Loucy (cell line): ENCODE data around the gene SULT1C4.

Experiments
- H2AFZ ChIP-seq: fragments of 200-600 bp; sonication (generic); 2 replicates; pipeline ENCODE4 v1.6.0; 2016; ENCODE audit warnings: antibody characterized with exemption, mild to moderate bottlenecking, low read length, moderate library complexity
- H3F3A ChIP-seq: fragments of 200-600 bp; 2 replicates; pipeline ENCODE4 v1.6.0; 2016; ENCODE audit warnings: antibody characterized with exemption, low read depth, mild to moderate bottlenecking
- H3K27me3 ChIP-seq: fragments of 200-600 bp; sonication (generic); 2 replicates; pipeline ENCODE4 v1.6.1; 2014; ENCODE audit warnings: low read length, mild to moderate bottlenecking; ENCODE audit not compliant: insufficient read depth, poor library complexity, severe bottlenecking
- H3K36me3 ChIP-seq: fragments of 200-600 bp; sonication (generic); 2 replicates; pipeline ENCODE4 v1.6.1; 2016; ENCODE audit warnings: low read length; ENCODE audit not compliant: insufficient read depth
- H3K4me1 ChIP-seq: fragments of 200-600 bp; sonication (generic); 2 replicates; pipeline ENCODE4 v1.5.1; 2014; ENCODE audit warnings: low read length, mild to moderate bottlenecking; ENCODE audit not compliant: insufficient read depth, poor library complexity, severe bottlenecking
- H3K4me2 ChIP-seq: fragments of 200-600 bp; sonication (generic); 2 replicates; pipeline ENCODE4 v1.6.0; 2014; ENCODE audit warnings: antibody characterized with exemption, low read length, low read depth, mild to moderate bottlenecking; ENCODE audit not compliant: poor library complexity, severe bottlenecking
- H3K4me3 ChIP-seq: fragments of 200-600 bp; sonication (generic); 2 replicates; pipeline ENCODE4 v1.5.1; 2014; ENCODE audit warnings: low read length, mild to moderate bottlenecking, mixed read lengths; ENCODE audit not compliant: poor library complexity, severe bottlenecking
- H3K79me2 ChIP-seq: fragments of 200-600 bp; sonication (generic); 2 replicates; pipeline ENCODE4 v1.6.1; 2014; ENCODE audit warnings: low read length; ENCODE audit not compliant: insufficient read depth
- H3K9ac ChIP-seq: fragments of 200-600 bp; sonication (generic); 2 replicates; pipeline ENCODE4 v1.6.0; 2014; ENCODE audit warnings: mild to moderate bottlenecking, low read depth, low read length, moderate library complexity; ENCODE audit not compliant: poor library complexity, severe bottlenecking
- H3K9me2 ChIP-seq: fragments of 200-600 bp; sonication (generic); replicated peaks from 2 replicates; pipeline ENCODE4 v1.6.1; 2016; ENCODE audit warnings: low read depth, low read length, mixed read lengths
- H3K9me3 ChIP-seq: fragments of 200-600 bp; sonication (generic); 2 replicates; pipeline ENCODE4 v1.6.1; 2014; ENCODE audit warnings: mild to moderate bottlenecking, antibody characterized with exemption, low read length, low read depth; ENCODE audit not compliant: insufficient read depth
- H4K20me1 ChIP-seq: fragments of 200-600 bp; sonication (generic); 2 replicates; pipeline ENCODE4 v1.6.0; 2014; ENCODE audit warnings: antibody characterized with exemption, low read length, mild to moderate bottlenecking; ENCODE audit not compliant: insufficient read depth, poor library complexity, severe bottlenecking
- EZH2phosphoT487 ChIP-seq: fragments of 200-600 bp; IDR thresholded peaks from 2 replicates; pipeline ENCODE4 v1.6.1; 2018; ENCODE audit warnings: antibody characterized with exemption, mild to moderate bottlenecking, moderate library complexity, borderline replicate concordance
- TF ChIP-seq, protein P1 (sequence below): fragments of 200-600 bp; sonication (generic); conservative IDR thresholded peaks from 2 replicates; pipeline ENCODE4 v1.5.1; 2014; ENCODE audit warnings: mild to moderate bottlenecking, antibody characterized with exemption, low read length

SULT1C4 gene

DNA sequence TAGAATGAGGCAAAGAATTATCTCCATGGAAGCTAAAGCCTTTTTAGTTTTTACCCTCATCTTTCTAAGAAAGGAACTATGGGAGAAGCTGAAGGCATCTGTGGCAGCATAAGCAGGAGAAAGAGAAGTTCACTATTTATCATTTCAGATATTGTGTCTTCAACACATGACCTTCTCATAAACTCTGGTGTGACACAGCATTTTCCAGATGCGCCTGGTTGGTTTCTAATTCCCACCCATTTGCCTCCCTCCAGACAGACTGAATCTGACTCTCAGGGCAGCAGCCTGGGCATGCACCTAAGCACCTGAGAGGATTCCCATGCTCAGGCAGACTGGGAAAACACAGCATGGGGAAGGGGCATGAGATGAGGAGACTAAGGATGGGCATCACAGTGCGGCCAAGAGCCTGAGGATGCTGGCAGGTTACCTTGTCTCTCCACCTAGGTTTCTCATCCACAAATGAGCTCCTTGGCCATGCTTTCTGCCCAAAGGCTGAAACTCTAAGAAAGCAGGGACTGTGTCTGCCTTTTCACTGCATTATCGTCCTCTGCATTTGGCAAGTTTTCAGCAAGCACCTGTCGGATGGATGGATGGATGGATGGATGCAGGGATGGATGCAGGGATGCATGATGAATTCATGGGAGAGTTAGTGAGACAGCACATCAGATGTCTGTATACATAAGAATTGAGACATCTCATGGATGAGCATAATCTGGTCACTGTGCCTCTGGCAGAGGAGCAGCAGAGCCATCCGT is 28.8 kb upstream of the SULT1C4 start:
- TF ChIP-seq EZH2phosphoT487: no peak
- TF ChIP-seq, protein P1, sequence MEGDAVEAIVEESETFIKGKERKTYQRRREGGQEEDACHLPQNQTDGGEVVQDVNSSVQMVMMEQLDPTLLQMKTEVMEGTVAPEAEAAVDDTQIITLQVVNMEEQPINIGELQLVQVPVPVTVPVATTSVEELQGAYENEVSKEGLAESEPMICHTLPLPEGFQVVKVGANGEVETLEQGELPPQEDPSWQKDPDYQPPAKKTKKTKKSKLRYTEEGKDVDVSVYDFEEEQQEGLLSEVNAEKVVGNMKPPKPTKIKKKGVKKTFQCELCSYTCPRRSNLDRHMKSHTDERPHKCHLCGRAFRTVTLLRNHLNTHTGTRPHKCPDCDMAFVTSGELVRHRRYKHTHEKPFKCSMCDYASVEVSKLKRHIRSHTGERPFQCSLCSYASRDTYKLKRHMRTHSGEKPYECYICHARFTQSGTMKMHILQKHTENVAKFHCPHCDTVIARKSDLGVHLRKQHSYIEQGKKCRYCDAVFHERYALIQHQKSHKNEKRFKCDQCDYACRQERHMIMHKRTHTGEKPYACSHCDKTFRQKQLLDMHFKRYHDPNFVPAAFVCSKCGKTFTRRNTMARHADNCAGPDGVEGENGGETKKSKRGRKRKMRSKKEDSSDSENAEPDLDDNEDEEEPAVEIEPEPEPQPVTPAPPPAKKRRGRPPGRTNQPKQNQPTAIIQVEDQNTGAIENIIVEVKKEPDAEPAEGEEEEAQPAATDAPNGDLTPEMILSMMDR: no peak
- Histone ChIP-seq H2AFZ (no peak overlapping the region), H3K4me3 (no peak overlapping the region), H3K27me3 (no peaks in the 10 kb centered on the region), H3K9me3 (no peaks in the 10 kb centered on the region), H3K4me1 (peaks cover 35% of the 10 kb centered on the region), H4K20me1 (no peaks in the 10 kb centered on the region), H3K9ac (no peak overlapping the region), H3K79me2 (no peaks in the 10 kb centered on the region), H3K4me2 (no peak overlapping the region), H3K36me3 (no peaks in the 10 kb centered on the region), H3K9me2 (no peaks in the 10 kb centered on the region), H3F3A (no peaks in the 10 kb centered on the region)

DNA sequence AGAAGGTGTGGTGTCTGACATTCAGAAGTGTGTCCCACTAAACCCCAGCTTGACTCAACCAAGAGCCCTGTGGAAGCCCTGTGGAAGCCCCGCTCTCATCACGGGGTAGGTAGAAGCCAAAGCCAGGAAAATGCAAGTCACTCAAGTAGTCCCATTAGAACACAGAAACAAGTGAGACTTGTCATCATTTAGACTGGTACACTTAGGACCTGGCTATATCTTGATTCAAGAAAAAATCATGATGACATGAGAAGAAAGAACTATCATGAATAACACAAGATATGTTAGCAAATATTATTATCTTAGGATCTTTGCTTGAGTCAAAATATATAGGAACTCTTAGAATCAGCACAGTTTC is 28.2 kb upstream of the SULT1C4 start:
- Histone ChIP-seq H2AFZ (no peak overlapping the region), H3K36me3 (no peaks in the 10 kb centered on the region), H3K4me2 (no peak overlapping the region), H3K9ac (no peak overlapping the region), H3K4me3 (no peak overlapping the region), H3K9me3 (no peaks in the 10 kb centered on the region), H3K4me1 (peaks cover 33% of the 10 kb centered on the region), H3K27me3 (no peaks in the 10 kb centered on the region), H3K9me2 (no peaks in the 10 kb centered on the region), H3K79me2 (no peaks in the 10 kb centered on the region), H3F3A (no peaks in the 10 kb centered on the region), H4K20me1 (no peaks in the 10 kb centered on the region)
- TF ChIP-seq, protein P1: no peak
- TF ChIP-seq EZH2phosphoT487: no peak

GRCh38 chr2:108351889-108352288 is 25.9 kb upstream of the SULT1C4 start:
- H3K4me1 ChIP-seq: peaks cover 12% of the 10 kb centered on the region
- H3K9ac ChIP-seq: no peak overlapping the region
- no peaks in the 10 kb centered on the region for H4K20me1 ChIP-seq
- no peak overlapping the region for H2AFZ ChIP-seq
- no peaks in the 10 kb centered on the region for H3F3A ChIP-seq
- no peaks in the 10 kb centered on the region for H3K9me2 ChIP-seq
- no peak overlapping the region for H3K4me3 ChIP-seq
- no peaks in the 10 kb centered on the region for H3K79me2 ChIP-seq
- TF ChIP-seq, protein P1: no peak
- TF ChIP-seq EZH2phosphoT487: no peak
- no peaks in the 10 kb centered on the region for H3K27me3 ChIP-seq
- no peaks in the 10 kb centered on the region for H3K36me3 ChIP-seq
- H3K4me2 ChIP-seq: no peak overlapping the region
- H3K9me3 ChIP-seq: no peaks in the 10 kb centered on the region
